ENCODE measurements around the gene ALKBH2.
"Not testable (repeated sequence)": the region's sequence is repeated elsewhere in the genome, so short reads cannot be mapped to it uniquely, and the experiment has no call there.

Gene ALKBH2

GRCh38 chr12:109053382-109054123, 39.7 kb downstream of the ALKBH2 start:
- TF ChIP-seq CTCF (conservative IDR thresholded peaks at IDR 0.05): no peak
- peak overlapping the region; percentile 87; the same call in 1 of the 2 replicates for H3K27ac ChIP-seq

- no peak for TF ChIP-seq CTCF (conservative IDR thresholded peaks at IDR 0.05)
- H3K27ac ChIP-seq: peak within 1 kb of the TSS; percentile 87
Measured at GRCh38 chr12:109052414-109053323, 40.6 kb downstream of the ALKBH2 start, which contains the start of gene USP30. Gene USP30, plus strand, starts transcription at chr12:109052576. Its CDS starts 103 bp downstream, at chr12:109052679.

GRCh38 chr12:109052097-109052413, 41.2 kb downstream of the ALKBH2 start:
- peak overlapping the region; percentile 87 for H3K27ac ChIP-seq
- TF ChIP-seq CTCF (conservative IDR thresholded peaks at IDR 0.05): no peak

GRCh38 chr12:109049794-109050193, 43.5 kb downstream of the ALKBH2 start:
- H3K27ac ChIP-seq: not testable (repeated sequence)

GRCh38 chr12:109048706-109049105, 44.6 kb downstream of the ALKBH2 start:
- not testable (repeated sequence) for H3K27ac ChIP-seq

GRCh38 chr12:109047081-109047805, 46.0 kb downstream of the ALKBH2 start:
- no peak overlapping the region for H3K27ac ChIP-seq
- no peak for TF ChIP-seq CTCF (conservative IDR thresholded peaks at IDR 0.05)

GRCh38 chr12:109044241-109044640, 49.0 kb downstream of the ALKBH2 start:
- no peak overlapping the region for H3K27ac ChIP-seq
- TF ChIP-seq CTCF (conservative IDR thresholded peaks at IDR 0.05): no peak
